HCT116 (cell line): ENCODE results near the gene PRR35. TPM values are rescaled to one million over a fixed set of nuclear protein-coding genes. Genes with fewer than 3 reads are reported as not detected.
A peak's percentile ranks its signal among the peaks of the same experiment; 100 is the strongest.

Source experiments
- ATAC-seq: fragments of 200-7000 bp; cut with Tn5 transposase; 2 replicates; pipeline ENCODE4 v1.9.1; 2020; ENCODE audit warnings: mild to moderate bottlenecking, moderate library complexity
- BruUV-seq: library from RNA; stranded (reverse); fragments of 400-500 nt; replicated peaks from 2 replicates; lab custom pipeline; 2021; lab: Mats Ljungman, UMichigan
- CTCF ChIA-PET: fragments of 300-600 bp; sonication (Branson Sonifier 250); formaldehyde crosslinking; loops from one replicate; lab custom pipeline; 2021; ENCODE audit warnings: antibody characterized with exemption; lab: Charles Lee
- POLR2A ChIA-PET: fragments of 300-600, 350-600 bp; sonication (Branson Sonifier 250); formaldehyde crosslinking; loops from one replicate; lab custom pipeline; 2021; ENCODE audit warnings: antibody characterized with exemption; lab: Charles Lee
- RAD21 ChIA-PET, 2 experiments: fragments of 300-600 bp; sonication (Branson Sonifier 250); formaldehyde crosslinking; loops; one replicate each; lab custom pipeline; 2023; ENCODE audit warnings: low total read pairs in 2 of 2; ENCODE audit not compliant: uncharacterized antibody in 2 of 2, unreplicated experiment in 2 of 2, low non-redundant PET in 1 of 2; lab: Charles Lee
- DNase-seq: peaks from one replicate; pipeline ENCODE4 v3.0.0-alpha.2; 2010; ENCODE audit warnings: low read depth, low spot score
- H2AFZ ChIP-seq: fragments of 200-600 bp; shearing (Covaris generic), sonication (generic); 2 replicates; pipeline ENCODE4 v1.6.1; 2017; ENCODE audit warnings: low read depth, mixed run types, mixed read lengths, antibody characterized with exemption, low read length; ENCODE audit not compliant: poor library complexity, severe bottlenecking
- H3K27ac ChIP-seq: 2 replicates; pipeline ENCODE4 v1.5.1; 2012; ENCODE audit warnings: low read depth, low read length
- H3K27me3 ChIP-seq: fragments of 200-600 bp; sonication (generic); 2 replicates; pipeline ENCODE4 v1.6.1; 2016; ENCODE audit warnings: mixed run types, low read length, mixed read lengths; ENCODE audit not compliant: insufficient read depth
- H3K36me3 ChIP-seq, 2 experiments: fragments of 200-500 bp in 1 of 2; fragments of 200-600 bp in 1 of 2; sonication (Bioruptor generic) in 1 of 2; sonication (generic) in 1 of 2; 2 replicates each; pipeline versions ENCODE4 v1.5.1 to v1.6.1; 2014 to 2016; ENCODE audit warnings: low read length in 2 of 2, inconsistent platforms in 1 of 2, mixed read lengths in 1 of 2, mixed run types in 1 of 2; ENCODE audit not compliant: insufficient read depth in 2 of 2, control insufficient read depth in 1 of 2
- H3K4me1 ChIP-seq, 2 experiments: fragments of 200-600 bp in 1 of 2; sonication (generic) in 1 of 2; 2 replicates each; pipeline versions ENCODE4 v1.5.1 to v1.6.1; 2012 to 2017; ENCODE audit warnings: low read length in 2 of 2, inconsistent platforms in 1 of 2, mild to moderate bottlenecking in 1 of 2, mixed read lengths in 1 of 2, mixed run types in 1 of 2, moderate library complexity in 1 of 2; ENCODE audit not compliant: insufficient read depth in 2 of 2, control insufficient read depth in 1 of 2
- H3K4me2 ChIP-seq: fragments of 200-600 bp; sonication (generic); 2 replicates; pipeline ENCODE4 v1.6.1; 2017; ENCODE audit warnings: mixed run types, low read length, mixed read lengths
- H3K4me3 ChIP-seq, 2 experiments: fragments of 200-600 bp in 1 of 2; sonication (generic) in 1 of 2; replicated peaks in 1 of 2; 2 replicates each; pipeline ENCODE4 v1.5.1; 2011 to 2016; ENCODE audit warnings: low read length in 2 of 2, control low read depth in 1 of 2, low read depth in 1 of 2, mild to moderate bottlenecking in 1 of 2, mixed read lengths in 1 of 2, mixed run types in 1 of 2
- H3K79me2 ChIP-seq: fragments of 200-600 bp; sonication (generic); 2 replicates; pipeline ENCODE4 v1.6.1; 2017; ENCODE audit warnings: mild to moderate bottlenecking, mixed run types, low read length, moderate library complexity, mixed read lengths; ENCODE audit not compliant: insufficient read depth
- H3K9ac ChIP-seq: fragments of 200-600 bp; sonication (generic); 2 replicates; pipeline ENCODE4 v1.6.1; 2016; ENCODE audit warnings: low read length, mixed read lengths
- H3K9me2 ChIP-seq: fragments of 200-600 bp; sonication (generic), shearing (Covaris generic); 2 replicates; pipeline ENCODE4 v1.6.1; 2017; ENCODE audit warnings: mixed run types, mild to moderate bottlenecking, moderate library complexity; ENCODE audit not compliant: insufficient read depth
- H3K9me3 ChIP-seq, 2 experiments: fragments of 200-500 bp in 1 of 2; fragments of 200-600 bp in 1 of 2; sonication (Bioruptor generic) in 1 of 2; sonication (generic) in 1 of 2; 2 replicates each; pipeline ENCODE4 v1.6.1; 2014 to 2017; ENCODE audit warnings: low read length in 2 of 2, mixed read lengths in 2 of 2, inconsistent platforms in 1 of 2, low read depth in 1 of 2, mild to moderate bottlenecking in 1 of 2, mixed run types in 1 of 2, moderate library complexity in 1 of 2; ENCODE audit not compliant: control insufficient read depth in 1 of 2, insufficient read depth in 1 of 2
- H4K20me1 ChIP-seq: fragments of 200-600 bp; sonication (generic), shearing (Covaris generic); 2 replicates; pipeline ENCODE4 v1.6.1; 2017; ENCODE audit warnings: mixed run types, mild to moderate bottlenecking, moderate library complexity; ENCODE audit not compliant: insufficient read depth
- ATF3 ChIP-seq: IDR thresholded peaks from 2 replicates; pipeline ENCODE4 v1.6.1; 2012
- CEBPB ChIP-seq: IDR thresholded peaks from 2 replicates; pipeline ENCODE4 v1.6.1; 2012; ENCODE audit warnings: low read depth
- EGR1 ChIP-seq: IDR thresholded peaks from 2 replicates; pipeline ENCODE4 v1.6.1; 2012; ENCODE audit warnings: low read depth
- POLR2AphosphoS5 ChIP-seq: IDR thresholded peaks from 2 replicates; pipeline ENCODE4 v1.6.1; 2011; ENCODE audit warnings: mild to moderate bottlenecking, low read depth, low read length, moderate library complexity
- REST ChIP-seq: IDR thresholded peaks from 2 replicates; pipeline ENCODE4 v1.6.1; 2012; ENCODE audit warnings: low read depth
- ZFX ChIP-seq: fragments of 450-650 bp; IDR thresholded peaks from 2 replicates; pipeline ENCODE4 v1.6.1; 2017
- intact Hi-C: fragments of 100-400 bp; cut with micrococcal nuclease; formaldehyde crosslinking; loops from 2 replicates; pipeline ENCODE4 v1.10.0; 2022
- total RNA-seq: library from RNA; stranded (reverse); gene quantifications from one replicate; pipeline ENCODE4 v1.2.1, GENCODE V29; 2021; ENCODE audit not compliant: unreplicated experiment

Gene PRR35
- total RNA-seq, 1 experiment from 2014 or later = not detected

DNA sequence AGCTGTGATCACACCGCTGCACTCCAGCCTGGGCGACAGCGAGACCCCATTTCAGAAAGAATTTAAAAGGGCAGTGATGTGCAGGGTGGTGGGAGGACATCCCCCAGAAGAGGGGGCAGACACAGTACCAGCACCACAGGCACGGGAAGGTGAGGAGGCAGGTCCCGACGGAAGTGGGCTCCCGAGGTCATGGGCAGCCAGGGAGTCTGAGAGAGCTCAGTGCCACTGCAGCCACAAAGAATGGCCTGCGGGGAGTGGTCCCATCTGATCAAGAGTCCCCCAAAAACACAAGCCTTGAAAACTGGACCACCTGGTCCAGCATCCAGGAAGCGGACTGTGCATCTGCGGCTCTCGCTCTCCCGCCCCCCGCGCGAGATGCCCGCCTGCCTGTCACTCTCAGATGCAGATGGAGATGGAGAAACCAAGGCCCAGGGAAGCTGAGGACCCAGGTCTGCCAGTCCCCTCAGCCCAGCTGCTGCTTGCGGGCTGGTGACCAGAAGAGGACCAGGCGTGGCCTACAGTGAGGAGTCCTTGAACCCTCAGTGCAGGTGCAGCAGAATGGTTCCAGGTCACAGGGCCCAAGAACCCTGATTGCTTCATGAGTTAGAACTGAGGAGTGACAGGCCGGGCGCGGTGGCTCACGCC lies 37.0 kb upstream of the PRR35 start:
- peaks cover 15% of the 10 kb centered on the region for H3K79me2 ChIP-seq
- BruUV-seq = no TSS peak
- intact Hi-C loops = no loop called here
- no peaks in the 10 kb centered on the region; a peak in 1 of 4 replicates for H3K36me3 ChIP-seq
- TF ChIP-seq ZFX = no peak
- TF ChIP-seq EGR1 = no peak
- no peak for TF ChIP-seq CEBPB
- TF ChIP-seq REST = no peak
- no peak for TF ChIP-seq ATF3
- TF ChIP-seq POLR2AphosphoS5 = peak; percentile 18; the same call in 1 of the 2 replicates
- no peak overlapping the region for H2AFZ ChIP-seq
- no peak overlapping the region for H3K27ac ChIP-seq
- H3K4me1 ChIP-seq = peaks cover 14 to 23% of the 10 kb centered on the region in 2 experiments
- H3K4me2 ChIP-seq = no peak overlapping the region
- RAD21 ChIA-PET = no interaction called here
- no peak overlapping the region for H3K9ac ChIP-seq
- DNase-seq (no peak), ATAC-seq (no peak)
- H4K20me1 ChIP-seq = no peaks in the 10 kb centered on the region
- no peaks in the 10 kb centered on the region for H3K9me3 ChIP-seq
- POLR2A ChIA-PET = no interaction called here
- H3K4me3 ChIP-seq = no peak overlapping the region
- CTCF ChIA-PET = no interaction called here
- no peaks in the 10 kb centered on the region for H3K27me3 ChIP-seq
- no peaks in the 10 kb centered on the region for H3K9me2 ChIP-seq
